OCI-LY7 (cell line): Measurements from ENCODE around the gene TMEM26. TPM values are rescaled to one million over a fixed set of nuclear protein-coding genes. Genes with fewer than 3 reads are reported as not detected.

Experiments used
- BruUV-seq: library from RNA; stranded (reverse); fragments of 400-500 nt; replicated peaks from 2 replicates; lab custom pipeline; 2021; lab: Mats Ljungman, UMichigan
- CTCF ChIA-PET: fragments of 300-600 bp; sonication (Branson Sonifier 250); formaldehyde crosslinking; loops from one replicate; lab custom pipeline; 2022; ENCODE audit warnings: antibody characterized with exemption; ENCODE audit not compliant: unreplicated experiment; lab: Charles Lee
- POLR2A ChIA-PET: fragments of 300-600 bp; sonication (Branson Sonifier 250); formaldehyde crosslinking; loops from one replicate; lab custom pipeline; 2022; ENCODE audit warnings: antibody characterized with exemption; lab: Charles Lee
- DNase-seq: peaks from one replicate; pipeline ENCODE4 v3.0.0-alpha.2; 2015; ENCODE audit warnings: low spot score
- H2AFZ ChIP-seq: fragments of 200-600 bp; sonication (generic), shearing (Covaris generic); 2 replicates; pipeline ENCODE4 v1.6.1; 2014; ENCODE audit warnings: mild to moderate bottlenecking, antibody characterized with exemption, low read length, moderate library complexity
- H3K27ac ChIP-seq: fragments of 200-600 bp; sonication (generic); 2 replicates; pipeline ENCODE4 v1.5.1; 2014; ENCODE audit warnings: mixed run types, low read depth, mild to moderate bottlenecking, moderate library complexity, low read length, inconsistent platforms; ENCODE audit not compliant: poor library complexity, severe bottlenecking
- H3K36me3 ChIP-seq: fragments of 200-600 bp; sonication (generic); 2 replicates; pipeline ENCODE4 v1.6.1; 2014; ENCODE audit warnings: mild to moderate bottlenecking, antibody characterized with exemption, low read length, moderate library complexity, mixed read lengths; ENCODE audit not compliant: insufficient read depth
- H3K4me1 ChIP-seq: fragments of 200-600 bp; sonication (generic); 2 replicates; pipeline ENCODE4 v1.5.1; 2014; ENCODE audit warnings: mild to moderate bottlenecking, low read length; ENCODE audit not compliant: insufficient read depth, poor library complexity, severe bottlenecking
- H3K4me2 ChIP-seq: fragments of 200-600 bp; sonication (generic); 2 replicates; pipeline ENCODE4 v1.6.1; 2014; ENCODE audit warnings: mild to moderate bottlenecking, low read length
- H3K4me3 ChIP-seq: fragments of 200-600 bp; sonication (generic); 2 replicates; pipeline ENCODE4 v1.5.1; 2014; ENCODE audit warnings: mild to moderate bottlenecking, low read depth, low read length; ENCODE audit not compliant: poor library complexity, severe bottlenecking
- H3K79me2 ChIP-seq: fragments of 200-600 bp; sonication (generic); 2 replicates; pipeline ENCODE4 v1.6.1; 2016; ENCODE audit warnings: low read depth, mild to moderate bottlenecking, low read length, moderate library complexity, mixed read lengths; ENCODE audit not compliant: insufficient read depth
- H3K9me2 ChIP-seq: fragments of 200-600 bp; sonication (generic); 2 replicates; pipeline ENCODE4 v1.6.1; 2016; ENCODE audit warnings: mild to moderate bottlenecking, low read length, mixed read lengths; ENCODE audit not compliant: insufficient read depth
- H3K9me3 ChIP-seq: fragments of 200-600 bp; sonication (generic); 2 replicates; pipeline ENCODE4 v1.6.1; 2014; ENCODE audit warnings: mild to moderate bottlenecking, mixed run types, low read length, mixed read lengths
- H4K20me1 ChIP-seq: fragments of 200-600 bp; sonication (generic); 2 replicates; pipeline ENCODE4 v1.6.1; 2014; ENCODE audit warnings: mild to moderate bottlenecking, antibody characterized with exemption, low read length, moderate library complexity, mixed read lengths; ENCODE audit not compliant: insufficient read depth
- EZH2phosphoT487 ChIP-seq: fragments of 200-600 bp; sonication (generic); IDR thresholded peaks from 2 replicates; pipeline ENCODE4 v1.6.1; 2018; ENCODE audit warnings: low read depth, borderline replicate concordance, mild to moderate bottlenecking, mixed run types, antibody characterized with exemption, low read length, moderate library complexity, mixed read lengths
- intact Hi-C: fragments of 100-400 bp; cut with micrococcal nuclease; formaldehyde crosslinking; loops from one replicate; pipeline ENCODE4 v1.10.0; 2022; ENCODE audit not compliant: unreplicated experiment
- total RNA-seq, 2 experiments: library from RNA; depleted of rRNA in 1 of 2; stranded (reverse); fragments of >200 nt in 1 of 2; shearing (Covaris generic) in 1 of 2; gene quantifications; 2 replicates each; pipeline ENCODE4 v1.2.3, GENCODE V29; 2014 to 2022
- TF ChIP-seq, protein P1 (sequence below): fragments of 200-600 bp; sonication (generic); conservative IDR thresholded peaks from 2 replicates; pipeline ENCODE4 v1.5.1; 2014; ENCODE audit warnings: mild to moderate bottlenecking, antibody characterized with exemption, low read length, moderate library complexity, mixed read lengths

Gene TMEM26
- total RNA-seq, 2 experiments from 2014 or later, result 0.06 TPM; not detected in 1

DNA sequence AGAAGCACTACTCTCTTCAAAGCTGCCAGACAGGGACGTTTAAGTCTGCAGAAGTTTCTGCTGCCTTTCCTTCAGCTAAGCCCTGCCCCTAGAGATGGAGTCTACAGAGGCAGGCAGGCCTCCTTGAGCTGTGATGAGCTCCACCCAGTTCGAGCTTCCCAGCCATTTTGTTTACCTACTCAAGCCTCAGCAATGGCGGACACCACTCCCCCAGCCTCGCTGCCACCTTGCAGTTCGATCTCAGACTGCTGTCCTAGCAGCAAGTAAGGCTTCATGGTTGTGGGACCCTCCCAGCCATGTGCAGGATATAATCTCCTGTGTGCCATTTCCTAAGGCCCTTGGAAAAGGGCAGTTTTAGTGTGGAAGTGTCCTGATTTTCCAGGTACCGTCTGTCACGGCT is 74.3 kb downstream of the TMEM26 start:
- Histone ChIP-seq H3K9me2 (no peaks in the 10 kb centered on the region), H3K36me3 (no peaks in the 10 kb centered on the region), H3K79me2 (no peaks in the 10 kb centered on the region), H3K4me1 (no peaks in the 10 kb centered on the region), H4K20me1 (no peaks in the 10 kb centered on the region), H2AFZ (no peak overlapping the region), H3K4me2 (no peak overlapping the region), H3K27ac (no peak overlapping the region), H3K9me3 (no peaks in the 10 kb centered on the region), H3K4me3 (no peak overlapping the region)
- BruUV-seq, result no TSS peak
- POLR2A ChIA-PET, result no interaction called here
- DNase-seq, result no peak
- intact Hi-C loops, result no loop called here
- TF ChIP-seq, protein P1, sequence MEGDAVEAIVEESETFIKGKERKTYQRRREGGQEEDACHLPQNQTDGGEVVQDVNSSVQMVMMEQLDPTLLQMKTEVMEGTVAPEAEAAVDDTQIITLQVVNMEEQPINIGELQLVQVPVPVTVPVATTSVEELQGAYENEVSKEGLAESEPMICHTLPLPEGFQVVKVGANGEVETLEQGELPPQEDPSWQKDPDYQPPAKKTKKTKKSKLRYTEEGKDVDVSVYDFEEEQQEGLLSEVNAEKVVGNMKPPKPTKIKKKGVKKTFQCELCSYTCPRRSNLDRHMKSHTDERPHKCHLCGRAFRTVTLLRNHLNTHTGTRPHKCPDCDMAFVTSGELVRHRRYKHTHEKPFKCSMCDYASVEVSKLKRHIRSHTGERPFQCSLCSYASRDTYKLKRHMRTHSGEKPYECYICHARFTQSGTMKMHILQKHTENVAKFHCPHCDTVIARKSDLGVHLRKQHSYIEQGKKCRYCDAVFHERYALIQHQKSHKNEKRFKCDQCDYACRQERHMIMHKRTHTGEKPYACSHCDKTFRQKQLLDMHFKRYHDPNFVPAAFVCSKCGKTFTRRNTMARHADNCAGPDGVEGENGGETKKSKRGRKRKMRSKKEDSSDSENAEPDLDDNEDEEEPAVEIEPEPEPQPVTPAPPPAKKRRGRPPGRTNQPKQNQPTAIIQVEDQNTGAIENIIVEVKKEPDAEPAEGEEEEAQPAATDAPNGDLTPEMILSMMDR, result no peak
- TF ChIP-seq EZH2phosphoT487, result no peak
- CTCF ChIA-PET, result no interaction called here

DNA sequence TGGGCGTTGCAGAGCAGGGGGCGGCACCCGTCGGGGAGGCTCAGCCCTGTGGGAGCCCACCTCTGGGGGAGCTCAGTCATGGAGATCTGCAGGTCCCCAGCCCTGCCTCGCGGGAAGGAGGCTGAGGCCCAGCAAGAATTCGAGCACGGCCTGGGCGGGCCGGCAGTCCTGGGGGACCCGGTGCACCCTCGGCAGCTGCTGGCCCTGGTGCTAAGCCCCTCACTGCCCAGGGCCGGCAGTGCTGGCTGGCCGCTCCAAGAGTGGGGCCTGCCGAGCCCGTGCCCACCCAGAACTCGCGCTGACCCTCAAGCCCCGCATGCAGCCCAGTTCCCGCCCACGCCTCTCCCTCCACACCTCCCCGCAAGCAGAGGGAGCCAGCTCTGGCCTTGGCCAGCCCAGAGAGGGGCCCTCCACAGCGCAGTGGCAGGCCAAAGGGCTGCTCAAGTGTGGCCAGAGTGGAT is 76.2 kb downstream of the TMEM26 start:
- ChIA-PET CTCF (no interaction called here), POLR2A (no interaction called here)
- no peak overlapping the region for H3K27ac ChIP-seq
- H3K9me3 ChIP-seq, result no peaks in the 10 kb centered on the region
- TF ChIP-seq EZH2phosphoT487, result no peak
- TF ChIP-seq, protein P1, result no peak
- H3K79me2 ChIP-seq, result no peaks in the 10 kb centered on the region
- no peaks in the 10 kb centered on the region for H3K36me3 ChIP-seq
- no peak overlapping the region for H3K4me3 ChIP-seq
- no peaks in the 10 kb centered on the region for H4K20me1 ChIP-seq
- intact Hi-C loops, result no loop called here
- no peak overlapping the region for H2AFZ ChIP-seq
- no TSS peak for BruUV-seq
- DNase-seq, result no peak
- no peaks in the 10 kb centered on the region for H3K9me2 ChIP-seq
- H3K4me2 ChIP-seq, result no peak overlapping the region
- no peaks in the 10 kb centered on the region for H3K4me1 ChIP-seq

DNA sequence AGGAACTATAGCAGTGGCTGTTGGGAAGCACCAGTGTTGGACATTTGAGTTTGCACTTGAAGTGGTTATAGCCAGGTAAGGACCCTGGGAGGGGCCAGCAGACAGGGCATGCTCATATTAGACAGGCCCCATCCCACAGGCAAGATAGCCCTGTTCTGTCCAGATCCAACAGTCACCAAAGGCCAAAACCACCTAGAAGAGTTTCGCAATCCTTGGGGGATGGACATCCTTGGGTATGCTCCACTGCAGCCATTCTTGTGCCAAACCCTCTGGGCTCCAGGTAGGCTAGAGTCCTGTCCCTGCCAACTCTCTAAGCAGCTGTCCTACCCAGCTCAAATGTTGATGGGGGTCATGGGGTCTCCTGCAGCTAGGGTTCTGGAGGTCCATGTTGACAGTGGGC is 76.8 kb downstream of the TMEM26 start:
- BruUV-seq, result no TSS peak
- H3K4me2 ChIP-seq, result no peak overlapping the region
- POLR2A ChIA-PET, result no interaction called here
- no peak overlapping the region for H2AFZ ChIP-seq
- intact Hi-C loops, result no loop called here
- no peak overlapping the region for H3K4me3 ChIP-seq
- no peaks in the 10 kb centered on the region for H3K9me2 ChIP-seq
- CTCF ChIA-PET, result no interaction called here
- TF ChIP-seq, protein P1, result no peak
- TF ChIP-seq EZH2phosphoT487, result no peak
- no peaks in the 10 kb centered on the region for H3K9me3 ChIP-seq
- no peaks in the 10 kb centered on the region for H3K4me1 ChIP-seq
- H3K36me3 ChIP-seq, result no peaks in the 10 kb centered on the region
- H3K79me2 ChIP-seq, result no peaks in the 10 kb centered on the region
- DNase-seq, result no peak
- no peak overlapping the region for H3K27ac ChIP-seq
- no peaks in the 10 kb centered on the region for H4K20me1 ChIP-seq
